IMR-90 (cell line): ENCODE data around the gene COA6. TPM values are rescaled to one million over a fixed set of nuclear protein-coding genes. Genes with fewer than 3 reads are reported as not detected.

Experiments
- ATAC-seq: fragments of 200-7000 bp; cut with Tn5 transposase; 2 replicates; pipeline ENCODE4 v1.9.1; 2020; ENCODE audit warnings: low read depth, mild to moderate bottlenecking, moderate library complexity
- BruUV-seq: library from RNA; stranded (reverse); fragments of 400-500 nt; replicated peaks from 2 replicates; lab custom pipeline; 2021; lab: Mats Ljungman, UMichigan
- CTCF ChIA-PET: fragments of 300-600 bp; formaldehyde crosslinking; extraction: SDS; loops from one replicate; lab custom pipeline; 2021; ENCODE audit warnings: antibody characterized with exemption; lab: Yijun Ruan, JAX
- POLR2A ChIA-PET: fragments of 300-600 bp; sonication (Branson Sonifier 250); formaldehyde crosslinking; loops from one replicate; lab custom pipeline; 2022; ENCODE audit warnings: antibody characterized with exemption; ENCODE audit not compliant: unreplicated experiment; lab: Charles Lee
- DNase-seq: peaks from one replicate; pipeline ENCODE4 v3.0.0; 2013
- H2AFZ ChIP-seq: replicated peaks from 2 replicates; pipeline ENCODE3; 2013; ENCODE audit warnings: low read length, mild to moderate bottlenecking; ENCODE audit not compliant: poor library complexity
- H2AK5ac ChIP-seq: 2 replicates; pipeline ENCODE4 v1.6.1; 2013; ENCODE audit warnings: low read depth, low read length, inconsistent platforms
- H2AK9ac ChIP-seq: replicated peaks from 2 replicates; pipeline ENCODE3; 2013; ENCODE audit warnings: mild to moderate bottlenecking, low read depth, low read length, moderate library complexity; ENCODE audit not compliant: poor library complexity
- H2BK120ac ChIP-seq: 2 replicates; pipeline ENCODE4 v1.6.1; 2013; ENCODE audit warnings: low read depth, low read length, inconsistent platforms
- H2BK15ac ChIP-seq: 3 replicates; pipeline ENCODE4 v1.6.1; 2013; ENCODE audit warnings: low read depth, low read length, inconsistent platforms
- H2BK20ac ChIP-seq: 2 replicates; pipeline ENCODE4 v1.6.1; 2013; ENCODE audit warnings: low read depth, mild to moderate bottlenecking, inconsistent platforms, low read length, moderate library complexity
- H2BK5ac ChIP-seq: 2 replicates; pipeline ENCODE4 v1.6.1; 2013; ENCODE audit warnings: mild to moderate bottlenecking, low read depth, low read length, inconsistent platforms; ENCODE audit not compliant: poor library complexity, severe bottlenecking
- H3K14ac ChIP-seq: replicated peaks from 2 replicates; pipeline ENCODE4 v1.6.1; 2013; ENCODE audit warnings: low read depth, low read length, inconsistent platforms
- H3K18ac ChIP-seq: 2 replicates; pipeline ENCODE4 v1.6.1; 2013; ENCODE audit warnings: low read depth, low read length, control low read depth
- H3K23ac ChIP-seq: 2 replicates; pipeline ENCODE4 v1.6.1; 2013; ENCODE audit warnings: low read depth, low read length, inconsistent platforms
- H3K27ac ChIP-seq: 2 replicates; pipeline ENCODE4 v1.5.1; 2013; ENCODE audit warnings: mild to moderate bottlenecking, control low read depth, low read length; ENCODE audit not compliant: insufficient read depth
- H3K27me3 ChIP-seq: 2 replicates; pipeline ENCODE4 v1.6.1; 2013; ENCODE audit warnings: low read length; ENCODE audit not compliant: control insufficient read depth, insufficient read depth
- H3K36me3 ChIP-seq: 2 replicates; pipeline ENCODE4 v1.6.1; 2013; ENCODE audit warnings: low read length, mixed read lengths; ENCODE audit not compliant: control insufficient read depth, insufficient read depth
- H3K4ac ChIP-seq: 2 replicates; pipeline ENCODE4 v1.6.1; 2013; ENCODE audit warnings: low read depth, low read length, inconsistent platforms
- H3K4me1 ChIP-seq: 2 replicates; pipeline ENCODE4 v1.6.1; 2013; ENCODE audit warnings: low read length, mixed read lengths; ENCODE audit not compliant: control insufficient read depth, insufficient read depth
- H3K4me2 ChIP-seq: 2 replicates; pipeline ENCODE4 v1.6.1; 2013; ENCODE audit warnings: low read depth, mild to moderate bottlenecking, control low read depth, low read length, moderate library complexity
- H3K4me3 ChIP-seq: 2 replicates; pipeline ENCODE4 v1.5.1; 2013; ENCODE audit warnings: low read depth, mild to moderate bottlenecking, control low read depth, low read length, moderate library complexity; ENCODE audit not compliant: insufficient read depth
- H3K56ac ChIP-seq: 2 replicates; pipeline ENCODE4 v1.6.1; 2013; ENCODE audit warnings: low read length, inconsistent platforms; ENCODE audit not compliant: insufficient read depth; ENCODE audit errors: extremely low read depth
- H3K79me1 ChIP-seq, 2 experiments: 2 replicates each; pipeline ENCODE4 v1.6.1; 2013; ENCODE audit warnings: low read length in 2 of 2, inconsistent platforms in 1 of 2, low read depth in 1 of 2
- H3K9ac ChIP-seq: 2 replicates; pipeline ENCODE4 v1.6.1; 2013; ENCODE audit warnings: low read depth, low read length, control low read depth
- H3K9me1 ChIP-seq: 2 replicates; pipeline ENCODE4 v1.6.1; 2013; ENCODE audit warnings: low read length, inconsistent platforms; ENCODE audit not compliant: insufficient read depth
- H3K9me3 ChIP-seq: 2 replicates; pipeline ENCODE4 v1.6.1; 2013; ENCODE audit warnings: low read length; ENCODE audit not compliant: control insufficient read depth, insufficient read depth
- H4K20me1 ChIP-seq: 2 replicates; pipeline ENCODE4 v1.6.1; 2013; ENCODE audit warnings: low read length, inconsistent platforms; ENCODE audit not compliant: insufficient read depth
- H4K5ac ChIP-seq: 2 replicates; pipeline ENCODE4 v1.6.1; 2013; ENCODE audit warnings: mild to moderate bottlenecking, low read depth, low read length, control low read depth
- H4K8ac ChIP-seq, 2 experiments: 2 replicates each; pipeline ENCODE4 v1.6.1; 2013; ENCODE audit warnings: low read depth in 2 of 2, low read length in 2 of 2, control low read depth in 1 of 2, inconsistent platforms in 1 of 2
- H4K91ac ChIP-seq: 2 replicates; pipeline ENCODE4 v1.6.1; 2013; ENCODE audit warnings: low read depth, low read length, inconsistent platforms; ENCODE audit not compliant: insufficient read depth
- CEBPB ChIP-seq: IDR thresholded peaks from 2 replicates; pipeline ENCODE4 v1.6.1; 2012; ENCODE audit warnings: low read depth, low read length, improper control_type of control experiment
- CHD1 ChIP-seq: IDR thresholded peaks from 2 replicates; pipeline ENCODE4 v1.6.1; 2012; ENCODE audit warnings: low read depth, low read length, improper control_type of control experiment
- CTCF ChIP-seq: conservative IDR thresholded peaks from 2 replicates; pipeline ENCODE4 v1.5.1; 2012; ENCODE audit warnings: mild to moderate bottlenecking, low read depth, low read length, improper control_type of control experiment
- ELK1 ChIP-seq: fragments of 150-350 bp; IDR thresholded peaks from 2 replicates; pipeline ENCODE4 v1.6.1; 2016; ENCODE audit warnings: low read depth, mild to moderate bottlenecking, low read length, moderate library complexity, borderline replicate concordance
- FOS ChIP-seq: fragments of 150-350 bp; IDR thresholded peaks from 2 replicates; pipeline ENCODE4 v1.6.1; 2016; ENCODE audit warnings: low read depth, low read length
- NFE2L2 ChIP-seq: fragments of 150-350 bp; IDR thresholded peaks from 2 replicates; pipeline ENCODE4 v1.6.1; 2016; ENCODE audit warnings: low read depth, mild to moderate bottlenecking, low read length
- POLR2A ChIP-seq: IDR thresholded peaks from 2 replicates; pipeline ENCODE4 v1.6.1; 2012; ENCODE audit warnings: mild to moderate bottlenecking, low read depth, low read length
- RAD21 ChIP-seq: IDR thresholded peaks from 2 replicates; pipeline ENCODE4 v1.6.1; 2012; ENCODE audit warnings: low read length, improper control_type of control experiment
- SMC3 ChIP-seq: fragments of 150-350 bp; IDR thresholded peaks from 2 replicates; pipeline ENCODE4 v1.6.1; 2016; ENCODE audit warnings: low read depth, mild to moderate bottlenecking, antibody characterized with exemption, low read length, moderate library complexity
- USF2 ChIP-seq: fragments of 150-350 bp; IDR thresholded peaks from 2 replicates; pipeline ENCODE4 v1.6.1; 2017; ENCODE audit warnings: mild to moderate bottlenecking, antibody characterized with exemption, low read length, low read depth
- WGBS, 2 experiments: methylation state at CpG; one replicate each; pipeline versions ENCODE4 v1.1.5 to v1.1.7; 2013; ENCODE audit warnings: missing lambda C conversion rate in 2 of 2; ENCODE audit not compliant: insufficient read length in 1 of 2; ENCODE audit errors: extremely low coverage in 2 of 2; 5-methylcytosine and 5-hydroxymethylcytosine counted together
- dilution Hi-C: fragments of 300-500 bp; cut with HindIII; formaldehyde crosslinking; loops from one replicate; pipeline ENCODE4 v1.14.3; 2018; ENCODE audit warnings: low sequenced_read_pairs; ENCODE audit not compliant: unreplicated experiment
- in situ Hi-C: fragments of 300-500 bp; cut with MboI; formaldehyde crosslinking; loops from 3 replicates; pipeline ENCODE4 v1.14.3; 2019; ENCODE audit warnings: low sequenced_read_pairs, inconsistent platforms, mixed read lengths
- intact Hi-C: fragments of 100-400 bp; cut with micrococcal nuclease; formaldehyde crosslinking; loops from 2 replicates; pipeline ENCODE4 v1.10.0; 2022
- polyA plus RNA-seq, 3 experiments: library from polyadenylated mRNA; depleted of rRNA; stranded (reverse); fragments of >200 nt; gene quantifications; 2 replicates each; pipeline ENCODE4 v1.2.3, GENCODE V29; 2012; ENCODE audit warnings: low replicate concordance in 1 of 3
- total RNA-seq: library from RNA; depleted of rRNA; stranded (reverse); fragments of >200 nt; gene quantifications from 2 replicates; pipeline ENCODE4 v1.2.3, GENCODE V29; 2012

COA6 gene
- total and polyA plus RNA-seq, 2 of the 4 experiments (the other 2 are of a cell fraction), result 6.8 to 14.3 TPM

GRCh38 chr1:234431255-234431654 lies 58.0 kb downstream of the COA6 start:
- Histone ChIP-seq H2AK9ac (no peak overlapping the region), H2BK5ac (no peak overlapping the region), H2AFZ (no peak overlapping the region), H3K14ac (no peak overlapping the region), H2BK120ac (no peak overlapping the region), H3K56ac (no peak overlapping the region), H4K91ac (no peak overlapping the region), H3K9ac (no peak overlapping the region), H3K79me1 (no peaks in the 10 kb centered on the region; a peak in 1 of 4 replicates), H4K8ac (no peak overlapping the region), H2BK15ac (no peak overlapping the region), H4K5ac (no peak overlapping the region), H3K4me1 (no peaks in the 10 kb centered on the region), H3K9me3 (no peaks in the 10 kb centered on the region), H2AK5ac (no peak overlapping the region), H3K18ac (no peak overlapping the region), H3K27ac (no peak overlapping the region), H3K4me2 (no peak overlapping the region), H3K23ac (no peak overlapping the region), H2BK20ac (no peak overlapping the region), H3K36me3 (peaks cover 9% of the 10 kb centered on the region), H3K27me3 (no peaks in the 10 kb centered on the region), H3K4me3 (no peak overlapping the region), H3K4ac (no peak overlapping the region), H3K9me1 (no peaks in the 10 kb centered on the region), H4K20me1 (no peaks in the 10 kb centered on the region)
- BruUV-seq, result no TSS peak
- TF ChIP-seq CTCF (no peak), SMC3 (no peak), ELK1 (no peak), NFE2L2 (no peak), RAD21 (no peak), FOS (no peak), USF2 (no peak), CHD1 (no peak), POLR2A (no peak), CEBPB (no peak)
- dilution Hi-C loops, result no loop called here
- CTCF ChIA-PET, result no interaction called here
- DNase-seq (no peak), ATAC-seq (no peak)
- in situ Hi-C loops, result no loop called here
- intact Hi-C loops, result no loop called here
- POLR2A ChIA-PET, result no interaction called here
- WGBS, 2 experiments, result no CpG with 5 or more reads among the region's 4 CpGs
